Activated T-cell treated with anti-CD3 and anti-CD28 coated beads, Interleukin-2, amount 50 U/mL, for 48 hours (primary cell): ENCODE data around the gene ERH.

ENCODE experiments used
- DNase-seq, 2 experiments: peaks; one replicate each; pipeline ENCODE4 v3.0.0-alpha.2; 2020

The ERH gene

GRCh38 chr14:69355154-69355597 lies 42.9 kb downstream of the ERH start:
- DNase-seq: no peak

GRCh38 chr14:69354383-69355153 lies 43.5 kb downstream of the ERH start:
- DNase-seq: peak; percentile 79 to 82

- no peak for DNase-seq
Measured at GRCh38 chr14:69353168-69353567, 44.9 kb downstream of the ERH start.

- no peak for DNase-seq
Measured at GRCh38 chr14:69351911-69352310, 46.2 kb downstream of the ERH start.

- DNase-seq: no peak
Measured at GRCh38 chr14:69351385-69351784, 46.7 kb downstream of the ERH start.

- DNase-seq: no peak
Measured at GRCh38 chr14:69350892-69351291, 47.2 kb downstream of the ERH start.

GRCh38 chr14:69349091-69349777 lies 48.9 kb downstream of the ERH start:
- DNase-seq: no peak

GRCh38 chr14:69346710-69347109 lies 51.4 kb downstream of the ERH start:
- DNase-seq: peak; percentile 44 to 46

GRCh38 chr14:69345402-69345801 lies 52.7 kb downstream of the ERH start:
- no peak for DNase-seq

GRCh38 chr14:69344171-69344570 lies 53.9 kb downstream of the ERH start:
- no peak for DNase-seq

GRCh38 chr14:69342928-69343525 lies 55.1 kb downstream of the ERH start:
- no peak for DNase-seq

- DNase-seq: no peak
Measured at GRCh38 chr14:69339426-69339825, 58.7 kb downstream of the ERH start.

GRCh38 chr14:69337984-69338383 lies 60.1 kb downstream of the ERH start:
- no peak for DNase-seq

- DNase-seq: no peak
Measured at GRCh38 chr14:69335371-69335771, 62.7 kb downstream of the ERH start.

GRCh38 chr14:69334576-69334975 lies 63.5 kb downstream of the ERH start:
- DNase-seq: no peak

GRCh38 chr14:69333791-69334337 lies 64.2 kb downstream of the ERH start:
- no peak for DNase-seq

- DNase-seq: no peak
Measured at GRCh38 chr14:69332782-69333395, 65.2 kb downstream of the ERH start.

GRCh38 chr14:69331206-69331605 lies 66.9 kb downstream of the ERH start:
- no peak for DNase-seq
